Natural killer cell treated with Interleukin-12 subunit alpha and Interleukin-12 subunit beta and Interleukin-15 and Interleukin-18, amount 100 ng/mL, for 72 hours (primary cell): Measurements from ENCODE around the gene KLK6. TPM values are rescaled to one million over a fixed set of nuclear protein-coding genes. Genes with fewer than 3 reads are reported as not detected.

Source experiments
- ATAC-seq, 2 donors: fragments of 150-1000 bp; cut with Tn5 transposase in 1 of 2; sonication (Bioruptor Pico), chemical (Tn5 transposase) in 1 of 2; 2 replicates each; pipeline ENCODE4 v1.10.0; 2021
- DNase-seq: peaks from one replicate; pipeline ENCODE4 v3.0.0; 2022; ENCODE audit warnings: low spot score
- H3K27ac Mint-ChIP-seq, 2 donors: 1 replicate in 1 of 2; 2 replicates in 1 of 2; pipeline ENCODE4 v1.8.0; 2022; ENCODE audit warnings: mixed read lengths in 2 of 2, mild to moderate bottlenecking in 1 of 2, moderate library complexity in 1 of 2
- H3K27me3 Mint-ChIP-seq, 2 donors: 1 replicate in 1 of 2; 2 replicates in 1 of 2; pipeline ENCODE4 v1.8.0; 2022; ENCODE audit warnings: mixed read lengths in 2 of 2
- H3K36me3 Mint-ChIP-seq: one replicate; pipeline ENCODE4 v1.8.0; 2022; ENCODE audit warnings: mixed read lengths
- H3K4me1 Mint-ChIP-seq, 2 donors: 1 replicate in 1 of 2; 2 replicates in 1 of 2; pipeline ENCODE4 v1.8.0; 2022; ENCODE audit warnings: low read depth in 2 of 2, mixed read lengths in 2 of 2, mild to moderate bottlenecking in 1 of 2
- H3K4me3 Mint-ChIP-seq: one replicate; pipeline ENCODE4 v1.8.0; 2022; ENCODE audit warnings: mixed read lengths
- H3K9me3 Mint-ChIP-seq: 2 replicates; pipeline ENCODE4 v1.8.0; 2022; ENCODE audit warnings: mixed read lengths
- total RNA-seq, 2 donors: library from RNA; stranded (reverse); gene quantifications; one replicate each; pipeline ENCODE4 v1.2.3, GENCODE V29; 2022

The KLK6 gene
- total RNA-seq = not detected

DNA sequence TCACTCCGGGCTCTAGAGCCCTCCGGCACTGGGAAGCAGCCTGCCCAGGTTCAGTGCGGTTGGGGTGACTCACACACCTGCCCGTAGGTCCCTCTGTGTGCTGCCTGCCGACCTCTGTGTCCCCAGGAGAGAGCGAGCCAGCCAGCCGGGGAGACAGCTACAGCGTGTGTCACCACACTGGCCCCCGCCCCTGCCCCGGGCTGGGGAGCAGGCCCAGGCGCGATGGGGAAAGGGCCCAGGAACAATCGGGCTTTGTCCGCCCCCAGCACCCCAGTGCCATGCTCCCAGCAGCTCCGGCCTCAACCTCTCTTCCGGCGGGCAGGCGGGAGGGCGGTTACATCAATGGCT, at the start of gene KLK6:
KLK6 (minus strand) TSS at position 179 of the 348 bp plus-strand sequence. CDS start 1,487 bp downstream, outside the sequence.
- H3K36me3 Mint-ChIP-seq = no peaks in the 10 kb centered on the region
- H3K9me3 Mint-ChIP-seq = no peaks in the 10 kb centered on the region
- no peak within 1 kb of the TSS for H3K4me3 Mint-ChIP-seq
- H3K27me3 Mint-ChIP-seq = peaks cover 33 to 63% of the 10 kb centered on the region in 2 donors
- no peak within 1 kb of the TSS for H3K27ac Mint-ChIP-seq
- DNase-seq (no peak), ATAC-seq (peak in 1 of 2 donors; percentile 17)
- H3K4me1 Mint-ChIP-seq = no peaks in the 10 kb centered on the region

DNA sequence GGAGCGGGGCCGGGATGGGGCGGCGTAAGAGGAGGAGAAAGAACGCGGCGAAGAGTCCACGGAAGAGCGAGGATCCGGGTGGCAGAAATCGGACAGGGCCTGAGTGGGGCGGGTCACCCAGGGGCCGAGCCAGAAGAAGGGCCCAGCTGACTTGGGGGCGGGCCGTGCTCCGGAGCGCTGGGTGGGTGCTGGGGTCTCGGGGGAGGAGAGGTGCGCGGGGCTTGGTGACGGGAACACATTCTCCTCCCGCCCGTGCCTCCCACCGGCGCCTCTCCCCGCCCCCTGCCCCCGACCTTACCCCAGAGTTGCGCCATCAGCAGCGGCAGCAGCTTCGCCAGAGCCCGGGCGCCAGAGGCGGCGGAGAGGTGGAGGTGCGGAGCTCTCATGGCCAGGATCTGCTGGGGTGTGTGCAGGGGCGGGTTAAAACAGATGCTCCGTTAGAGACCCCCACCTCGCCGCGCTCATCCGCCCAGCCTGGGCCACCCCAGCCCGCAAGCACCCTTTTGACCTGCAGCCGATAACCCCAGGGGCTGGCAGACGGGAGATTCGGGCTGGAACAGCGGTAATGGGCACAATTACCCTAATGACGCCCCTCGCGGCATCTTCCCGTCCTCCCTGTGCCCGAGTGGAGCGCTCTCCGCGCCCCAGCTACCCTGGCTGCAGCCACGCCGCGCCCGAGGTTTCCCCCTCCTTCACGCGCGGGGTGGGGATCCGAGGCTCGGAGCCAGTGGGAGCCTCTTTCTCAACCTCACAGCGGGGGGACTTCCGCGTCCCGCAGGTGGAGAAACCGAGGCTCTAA, 49.6 kb upstream of the KLK6 start:
- ATAC-seq (no peak), DNase-seq (no peak)
- Mint-ChIP-seq H3K4me3 (peak overlapping the region; percentile 65), H3K36me3 (peaks cover 7% of the 10 kb centered on the region), H3K4me1 (peaks cover 24 to 26% of the 10 kb centered on the region in 2 donors), H3K27me3 (peaks cover 53 to 60% of the 10 kb centered on the region in 2 donors), H3K9me3 (no peaks in the 10 kb centered on the region), H3K27ac (no peak overlapping the region)

DNA sequence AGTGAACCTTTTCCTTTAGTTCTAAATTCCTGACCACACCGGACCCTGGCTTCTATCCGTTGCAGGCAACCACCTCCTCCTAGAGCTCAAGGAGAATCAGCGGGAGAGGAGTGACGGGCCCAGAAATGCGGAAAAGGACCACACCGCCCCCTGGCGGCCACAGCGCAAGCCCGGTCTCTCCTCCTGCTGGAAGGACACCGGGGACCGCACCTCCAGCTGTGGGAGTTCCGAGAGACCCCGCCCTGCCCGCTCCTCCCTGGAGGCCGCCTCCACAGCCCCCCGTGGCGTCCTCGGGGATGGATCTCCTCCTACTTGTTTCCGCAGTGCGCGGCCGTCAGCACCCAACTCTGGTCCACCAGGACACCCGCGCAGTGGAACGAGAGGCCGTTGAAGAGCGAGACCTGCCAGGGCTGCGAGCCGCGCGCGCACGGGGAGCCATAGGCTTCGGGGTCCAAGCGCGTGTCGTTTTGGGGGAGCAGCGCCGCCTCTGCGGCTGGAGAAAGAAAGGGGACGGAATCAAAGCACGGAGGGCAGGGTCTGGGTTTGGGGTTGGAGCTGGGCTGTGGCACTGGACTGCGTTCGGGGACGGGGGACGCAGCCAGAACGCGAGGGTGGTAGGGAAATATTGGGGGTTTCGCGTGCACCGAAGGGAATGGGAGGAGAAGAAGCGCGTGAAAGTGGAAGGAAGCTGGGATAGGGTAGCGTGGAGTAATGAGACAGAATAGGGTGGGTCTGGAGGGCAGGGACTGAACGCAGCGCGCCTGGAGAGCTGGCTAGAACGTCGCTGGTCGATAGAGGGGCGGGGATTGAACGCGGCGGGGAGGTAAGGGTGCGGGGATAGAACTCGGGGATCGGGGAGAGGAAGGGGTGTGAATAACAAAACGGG, 47.6 kb upstream of the KLK6 start:
- DNase-seq (no peak), ATAC-seq (peak; percentile 55 to 61)
- no peaks in the 10 kb centered on the region for H3K9me3 Mint-ChIP-seq
- H3K27me3 Mint-ChIP-seq = peaks cover 45 to 55% of the 10 kb centered on the region in 2 donors
- H3K4me1 Mint-ChIP-seq = peaks cover 24 to 26% of the 10 kb centered on the region in 2 donors
- no peak overlapping the region for H3K27ac Mint-ChIP-seq
- peaks cover 7% of the 10 kb centered on the region for H3K36me3 Mint-ChIP-seq
- peak overlapping the region; percentile 65 for H3K4me3 Mint-ChIP-seq

DNA sequence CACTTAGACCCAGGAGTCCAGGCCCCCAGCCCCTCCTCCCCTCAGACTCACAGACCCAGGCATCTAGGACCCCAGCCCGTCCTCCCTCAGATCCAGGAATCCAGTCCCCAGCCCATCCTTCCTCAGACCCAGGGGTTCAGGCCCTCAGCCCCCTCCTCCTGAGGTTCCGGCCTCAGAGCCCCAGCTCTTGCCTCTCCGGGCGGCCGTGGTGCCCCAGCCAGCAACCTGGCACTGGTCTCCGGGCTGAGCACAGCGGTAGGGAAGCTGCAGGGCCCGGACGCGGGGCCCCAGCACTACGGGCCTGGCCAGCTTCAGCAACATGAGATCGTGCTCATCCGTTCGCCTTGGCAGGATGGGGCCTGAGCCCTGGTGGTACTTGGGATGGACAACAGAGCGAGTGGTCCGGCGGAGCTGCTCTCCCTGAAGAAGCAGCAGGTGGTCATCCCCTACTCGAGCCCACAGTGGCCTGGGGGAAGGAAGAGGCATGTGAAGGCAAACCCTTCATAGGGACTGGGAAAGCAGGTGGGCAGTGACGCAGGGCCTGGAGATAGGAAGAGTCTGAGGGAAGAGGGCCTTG, 46.4 kb upstream of the KLK6 start:
- DNase-seq = no peak
- Mint-ChIP-seq H3K27me3 (peaks cover 46 to 58% of the 10 kb centered on the region in 2 donors), H3K9me3 (no peaks in the 10 kb centered on the region), H3K27ac (no peak overlapping the region), H3K4me3 (no peak overlapping the region), H3K36me3 (peaks cover 7% of the 10 kb centered on the region), H3K4me1 (peaks cover 24 to 26% of the 10 kb centered on the region in 2 donors)
- no peak for ATAC-seq

DNA sequence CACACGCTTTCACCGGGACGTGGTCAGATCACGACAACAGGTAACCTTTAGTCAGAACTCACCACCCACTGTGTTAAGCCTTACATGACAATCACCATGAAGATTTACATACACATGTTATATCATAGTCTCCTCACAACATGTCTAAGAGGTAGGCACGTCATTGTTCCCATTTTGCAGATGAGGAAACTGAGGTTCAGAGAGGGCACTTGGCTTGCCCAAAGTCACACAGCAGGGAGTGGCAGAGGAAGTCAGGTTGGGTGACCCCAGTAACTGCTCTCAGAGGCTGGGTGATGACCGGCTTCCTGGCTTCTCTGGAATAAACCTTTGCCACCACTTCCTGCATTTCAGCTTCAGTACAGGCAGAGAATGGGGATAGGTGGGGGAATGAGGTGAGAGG, 44.9 kb upstream of the KLK6 start:
- Mint-ChIP-seq H3K27ac (no peak overlapping the region), H3K27me3 (peaks cover 50 to 54% of the 10 kb centered on the region in 2 donors), H3K4me1 (peaks cover 18 to 21% of the 10 kb centered on the region in 2 donors), H3K9me3 (no peaks in the 10 kb centered on the region), H3K4me3 (no peak overlapping the region), H3K36me3 (peaks cover 7% of the 10 kb centered on the region)
- no peak for DNase-seq
- ATAC-seq = no peak

DNA sequence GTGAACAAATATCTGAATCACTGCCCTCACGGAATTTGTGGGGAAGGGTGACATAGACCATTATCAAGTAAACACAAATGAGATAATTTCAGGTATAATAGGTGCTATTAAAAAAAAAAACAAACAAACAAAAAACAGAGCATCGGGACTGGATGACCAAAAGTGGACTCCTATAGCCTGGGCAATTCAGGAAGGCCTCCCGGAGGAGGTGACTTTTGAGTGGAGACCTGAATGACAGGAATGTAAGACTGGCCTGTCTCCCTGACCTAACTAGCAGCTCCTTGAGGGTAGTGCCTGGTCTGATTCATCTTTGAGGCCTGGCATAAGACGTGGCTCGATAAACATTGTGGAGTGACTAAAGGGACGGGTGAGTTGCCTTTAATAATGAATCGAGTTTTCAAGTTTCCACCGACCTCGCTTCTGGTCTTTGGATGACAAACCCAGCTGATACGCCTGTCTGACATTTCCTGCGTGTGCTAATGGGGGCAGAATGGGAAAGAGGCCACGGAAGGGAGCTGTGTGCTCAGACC, 43.3 kb upstream of the KLK6 start:
- DNase-seq = no peak
- Mint-ChIP-seq H3K27me3 (peaks cover 43 to 46% of the 10 kb centered on the region in 2 donors), H3K36me3 (no peaks in the 10 kb centered on the region), H3K4me1 (peaks cover 9 to 13% of the 10 kb centered on the region in 2 donors), H3K9me3 (no peaks in the 10 kb centered on the region), H3K4me3 (no peak overlapping the region), H3K27ac (no peak overlapping the region)
- ATAC-seq = no peak

DNA sequence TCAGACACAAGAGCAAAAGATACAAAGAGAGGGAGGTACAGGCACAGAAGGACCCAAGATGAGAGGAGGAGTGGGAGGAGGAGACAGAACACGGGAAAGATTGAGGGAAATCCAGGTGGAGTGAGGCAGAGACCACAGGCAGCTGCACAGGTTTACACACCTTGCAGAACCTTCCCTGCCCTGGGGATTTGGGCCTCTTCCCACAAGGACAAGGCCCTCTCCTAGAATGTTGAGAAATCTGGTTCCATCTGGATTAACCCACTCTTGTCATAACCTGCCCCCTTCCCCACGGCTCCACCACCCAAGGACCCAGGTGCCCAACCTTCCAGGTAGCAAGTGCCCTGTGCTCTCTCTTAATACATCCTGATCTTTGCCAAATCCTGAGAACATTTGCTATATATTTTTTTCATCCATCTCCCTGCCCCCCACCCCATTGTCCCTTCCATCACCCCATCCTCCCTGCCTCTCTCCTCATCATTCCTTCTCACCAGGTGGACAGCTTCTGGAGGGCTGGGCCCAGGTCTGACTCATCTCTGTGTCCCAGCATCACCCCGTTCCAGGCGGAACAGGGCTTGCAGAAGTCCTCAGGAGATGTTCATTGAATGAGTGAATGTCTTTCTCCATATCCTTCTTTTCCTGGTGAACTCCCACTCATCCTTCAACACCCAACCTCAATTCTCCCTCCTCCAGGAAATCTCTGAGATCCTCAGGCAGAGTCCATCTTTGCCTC, 40.8 kb upstream of the KLK6 start:
- Mint-ChIP-seq H3K27me3 (peaks cover 35 to 39% of the 10 kb centered on the region in 2 donors), H3K36me3 (no peaks in the 10 kb centered on the region), H3K4me3 (no peak overlapping the region), H3K4me1 (no peaks in the 10 kb centered on the region), H3K27ac (no peak overlapping the region), H3K9me3 (no peaks in the 10 kb centered on the region)
- no peak for ATAC-seq
- DNase-seq = no peak

DNA sequence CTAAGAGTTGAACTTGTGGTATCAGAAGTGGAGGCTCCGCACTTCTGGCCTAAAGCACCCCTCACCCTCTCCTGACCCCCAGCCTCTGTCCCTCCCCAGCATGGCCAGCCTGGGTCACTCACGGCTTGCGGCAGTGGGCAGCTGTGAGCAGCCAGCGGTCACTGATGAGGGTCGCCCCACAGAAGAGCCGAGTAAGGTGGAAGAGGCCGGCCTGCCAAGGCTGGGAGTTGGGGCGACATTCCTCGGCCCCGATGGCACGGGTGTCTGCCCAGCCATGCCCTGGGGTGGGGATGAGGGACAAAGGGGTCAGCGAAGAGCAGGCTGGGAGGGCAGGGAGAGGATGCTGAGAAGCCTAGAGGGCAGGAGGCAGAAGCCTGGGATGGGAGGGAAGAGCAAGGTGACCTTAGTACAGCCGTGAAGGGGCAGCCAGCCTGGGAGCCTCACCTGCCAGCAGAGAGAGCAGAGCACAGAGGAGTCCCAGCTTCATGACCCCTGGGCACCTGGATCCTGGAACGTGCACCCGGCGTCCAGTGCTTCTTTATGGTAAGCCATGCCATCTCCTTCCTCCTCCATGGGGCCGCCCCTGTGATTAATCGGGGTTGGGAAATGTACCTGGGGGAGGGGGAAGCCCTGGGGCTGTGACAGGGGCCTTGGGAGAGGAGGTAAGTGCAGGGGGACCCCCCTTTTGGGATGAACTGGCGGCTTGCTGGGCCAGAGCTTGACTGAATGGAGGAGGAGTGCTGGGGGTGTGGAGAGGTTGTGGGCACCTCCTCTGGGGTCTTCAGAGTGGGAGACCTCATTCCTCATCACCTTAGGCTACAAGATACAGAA, 39.9 kb upstream of the KLK6 start:
- DNase-seq = no peak
- peaks cover 29 to 37% of the 10 kb centered on the region in 2 donors for H3K27me3 Mint-ChIP-seq
- no peak overlapping the region for H3K4me3 Mint-ChIP-seq
- H3K9me3 Mint-ChIP-seq = no peaks in the 10 kb centered on the region
- no peaks in the 10 kb centered on the region for H3K4me1 Mint-ChIP-seq
- ATAC-seq = peak; percentile 11 to 15
- H3K36me3 Mint-ChIP-seq = no peaks in the 10 kb centered on the region
- H3K27ac Mint-ChIP-seq = no peak overlapping the region

DNA sequence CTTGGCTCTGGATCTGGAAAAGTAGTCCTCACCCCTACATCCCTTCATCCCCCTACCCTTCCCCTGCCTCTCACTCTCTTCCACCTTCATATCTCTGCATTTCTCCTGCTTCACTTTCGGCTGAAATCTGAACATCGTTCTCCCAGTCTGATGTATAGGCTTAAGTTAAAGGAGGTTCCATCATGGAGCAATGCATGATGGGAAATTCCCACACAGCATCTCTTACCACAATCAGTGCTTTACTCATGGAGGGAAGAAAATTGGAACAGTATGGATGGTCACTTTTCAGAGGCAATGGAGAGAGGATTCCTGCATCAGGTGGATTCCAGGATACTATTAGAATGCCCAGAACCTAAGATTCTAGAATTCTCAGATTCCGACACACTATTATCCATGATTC, 38.1 kb upstream of the KLK6 start:
- no peak for ATAC-seq
- Mint-ChIP-seq H3K4me1 (no peaks in the 10 kb centered on the region), H3K27me3 (peaks cover 31 to 36% of the 10 kb centered on the region in 2 donors), H3K36me3 (no peaks in the 10 kb centered on the region), H3K9me3 (no peaks in the 10 kb centered on the region), H3K27ac (no peak overlapping the region), H3K4me3 (no peak overlapping the region)
- no peak for DNase-seq

DNA sequence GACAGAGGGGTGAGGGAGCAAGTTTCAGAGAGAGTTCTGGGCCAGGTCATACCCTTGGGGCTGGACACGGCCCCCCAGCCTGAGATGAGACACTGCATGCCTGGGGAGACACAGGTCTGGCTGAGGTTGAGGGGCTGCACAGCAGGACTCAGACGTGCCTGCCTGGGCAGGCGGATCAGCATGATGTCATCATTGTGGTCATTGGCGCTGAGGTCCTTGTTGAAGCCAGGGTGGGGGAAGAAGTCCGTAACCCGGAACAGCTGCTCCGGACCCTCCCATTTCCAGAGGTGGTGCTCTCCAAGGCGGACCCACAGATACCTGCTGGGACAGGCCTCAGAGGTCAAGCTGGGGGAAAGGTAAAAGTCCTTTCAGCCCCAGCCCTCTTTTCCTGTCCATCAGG, 37.0 kb upstream of the KLK6 start:
- H3K4me3 Mint-ChIP-seq = no peak overlapping the region

DNA sequence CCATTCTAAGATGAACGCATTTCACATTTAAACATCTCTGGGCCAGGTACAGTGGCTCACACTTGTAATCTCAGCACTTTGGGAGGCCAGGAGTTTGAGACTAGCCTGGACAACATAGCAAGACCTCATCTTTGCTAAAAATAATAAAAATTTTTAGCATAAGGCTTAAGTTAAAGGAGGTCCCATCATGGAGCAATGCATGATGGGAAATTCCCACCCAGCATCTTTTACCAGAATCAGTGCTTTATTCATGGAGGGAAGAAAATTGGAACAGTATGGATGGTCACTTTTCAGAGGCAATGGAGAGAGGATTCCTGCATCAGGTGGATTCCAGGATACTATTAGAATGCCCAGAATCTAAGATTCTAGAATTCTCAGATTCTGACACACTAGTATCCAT, 35.9 kb upstream of the KLK6 start:
- Mint-ChIP-seq H3K36me3 (no peaks in the 10 kb centered on the region), H3K27ac (no peak overlapping the region), H3K9me3 (no peaks in the 10 kb centered on the region), H3K4me3 (no peak overlapping the region), H3K4me1 (peaks cover 0 to 4% of the 10 kb centered on the region in 2 donors), H3K27me3 (peaks cover 41% of the 10 kb centered on the region in 2 donors)
- ATAC-seq = no peak
- no peak for DNase-seq

More for the DNA sequence above, 37.0 kb upstream of the KLK6 start:
- Mint-ChIP-seq H3K27me3 (peaks cover 40 to 45% of the 10 kb centered on the region in 2 donors), H3K36me3 (no peaks in the 10 kb centered on the region), H3K27ac (no peak overlapping the region), H3K9me3 (no peaks in the 10 kb centered on the region), H3K4me1 (peaks cover 0 to 4% of the 10 kb centered on the region in 2 donors)
- ATAC-seq (no peak), DNase-seq (no peak)

DNA sequence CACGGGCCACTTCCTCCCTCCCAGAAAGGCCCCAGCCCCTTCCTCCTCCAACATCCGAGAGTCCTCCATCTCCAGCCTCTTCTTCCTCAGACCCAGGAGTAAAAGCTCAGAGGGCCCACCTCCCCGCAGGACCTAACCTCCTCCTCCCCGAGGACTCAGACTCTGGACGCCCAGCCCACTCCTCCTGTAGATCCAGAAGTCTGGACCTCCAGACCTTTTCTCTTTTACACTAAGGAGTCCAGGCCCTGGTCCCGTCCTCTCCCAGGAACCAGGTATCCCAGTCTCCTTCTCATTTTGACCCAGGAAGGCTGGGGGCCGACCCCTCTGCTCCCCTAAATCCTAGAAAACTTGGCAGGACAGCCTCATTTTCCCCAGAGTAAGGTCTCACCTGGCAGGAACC, 33.9 kb upstream of the KLK6 start:
- Mint-ChIP-seq H3K36me3 (no peaks in the 10 kb centered on the region), H3K4me3 (no peak overlapping the region), H3K27ac (no peak overlapping the region), H3K27me3 (peaks cover 34 to 47% of the 10 kb centered on the region in 2 donors), H3K4me1 (peaks cover 0 to 4% of the 10 kb centered on the region in 2 donors), H3K9me3 (no peaks in the 10 kb centered on the region)
- ATAC-seq (no peak), DNase-seq (no peak)
